Activated CD4-positive, alpha-beta T cell treated with anti-CD3 and anti-CD28 coated beads for 4 hours (primary cell): ENCODE data around the gene ST3GAL6.

Experiments used
- DNase-seq, 2 donors: peaks; one replicate each; pipeline ENCODE4 v3.0.0-alpha.2; 2020

The ST3GAL6 gene

DNA sequence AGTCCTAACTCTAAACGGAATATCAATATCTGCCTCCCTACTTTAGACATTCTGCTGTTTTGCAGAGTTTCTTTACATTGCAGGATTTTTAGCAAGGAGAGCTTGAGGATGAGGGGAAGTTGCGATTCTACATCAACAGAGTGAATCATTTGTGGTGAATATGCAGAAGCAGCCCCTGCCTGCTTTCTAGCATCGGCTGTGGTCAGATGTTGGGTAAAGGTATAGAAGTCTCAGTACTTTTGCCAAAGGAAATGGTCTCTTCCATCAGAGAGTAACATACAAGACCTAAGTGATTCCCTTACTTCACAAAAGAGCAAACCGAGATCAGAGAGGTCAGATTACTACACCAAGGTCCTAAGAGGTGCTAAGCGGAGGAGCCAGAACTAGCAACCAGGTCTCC lies 15.2 kb downstream of the ST3GAL6 start:
- no peak for DNase-seq

DNA sequence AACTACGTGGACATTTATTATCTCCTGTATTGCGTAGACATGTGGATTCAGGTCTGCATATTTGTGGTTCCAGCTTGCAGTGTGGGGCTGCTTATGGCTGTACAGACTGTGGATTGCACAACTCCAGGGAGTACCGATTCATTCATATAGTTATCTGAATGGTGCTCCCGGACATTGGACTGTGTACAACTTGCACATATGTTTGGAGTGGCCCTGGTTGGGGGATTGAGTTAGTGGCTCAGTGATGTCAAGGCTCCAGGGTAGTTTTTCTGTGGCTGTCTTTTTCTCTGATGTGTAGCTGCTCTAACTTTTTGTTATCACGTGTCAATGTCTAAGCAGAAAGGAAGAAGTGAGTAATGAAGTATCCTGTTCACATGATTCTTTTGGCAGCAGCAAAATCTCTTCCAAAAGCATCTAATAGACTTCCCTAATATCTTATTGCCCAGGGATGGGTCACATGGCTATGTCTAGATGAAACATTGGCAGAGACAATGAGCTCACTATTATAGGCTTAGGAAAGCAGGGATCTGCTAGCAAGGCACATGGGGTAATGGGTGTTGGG lies 15.8 kb downstream of the ST3GAL6 start:
- no peak for DNase-seq

DNA sequence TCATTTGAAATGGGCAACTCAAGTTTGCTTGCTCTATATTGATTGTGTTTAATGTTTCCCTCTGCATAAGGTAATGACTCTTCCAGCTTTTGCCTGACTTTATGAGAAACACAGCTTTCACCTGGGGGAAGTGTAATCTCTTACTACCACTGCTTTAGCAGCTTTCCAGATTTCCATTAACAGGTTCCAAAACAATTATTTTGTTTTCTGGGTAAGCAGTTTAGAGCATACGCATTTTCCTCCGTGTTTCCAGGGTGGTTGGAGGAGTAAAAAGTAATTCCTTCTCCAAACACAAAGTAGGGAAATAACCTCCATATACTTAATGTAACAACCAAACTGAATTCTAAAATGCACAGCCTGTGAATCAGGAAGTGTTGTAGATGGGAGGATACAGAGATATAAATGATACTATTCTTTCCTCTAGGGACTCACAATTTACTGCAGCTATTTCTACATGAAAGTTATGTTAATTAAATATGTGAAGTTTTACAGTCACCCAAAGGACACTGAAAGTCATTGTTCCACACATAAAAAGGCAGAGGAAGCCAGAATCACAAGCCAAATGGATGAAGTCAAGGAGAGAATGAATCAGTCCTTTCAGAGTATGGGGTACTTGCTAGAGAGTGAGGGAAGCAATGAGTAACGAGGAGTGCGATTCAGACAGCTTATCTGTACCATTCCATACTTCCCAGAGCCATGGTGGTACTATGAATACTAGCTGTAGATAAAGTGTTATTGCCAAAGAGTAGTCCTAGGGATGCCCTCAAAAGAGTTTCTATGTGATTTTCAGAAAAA lies 16.6 kb downstream of the ST3GAL6 start:
- no peak for DNase-seq

DNA sequence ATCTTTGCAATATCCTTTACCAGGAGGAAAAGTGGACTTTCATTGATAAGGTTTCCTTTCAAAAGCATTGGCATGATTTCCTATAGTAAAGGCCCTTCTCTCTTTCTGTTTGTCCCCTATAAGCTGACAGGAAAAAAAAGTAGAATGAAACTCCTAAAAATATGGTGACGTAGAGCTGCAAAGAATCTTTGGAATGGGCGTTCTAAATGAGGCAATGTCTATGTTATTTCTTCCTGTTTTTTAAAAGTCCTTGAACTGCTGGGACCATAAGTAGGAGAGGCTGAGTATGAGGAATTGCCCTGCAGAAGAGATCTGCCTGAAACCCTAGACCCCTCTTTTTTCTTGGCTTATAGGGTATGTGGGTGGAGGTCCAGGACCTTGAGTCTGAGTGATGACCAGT lies 17.2 kb downstream of the ST3GAL6 start:
- DNase-seq: no peak

DNA sequence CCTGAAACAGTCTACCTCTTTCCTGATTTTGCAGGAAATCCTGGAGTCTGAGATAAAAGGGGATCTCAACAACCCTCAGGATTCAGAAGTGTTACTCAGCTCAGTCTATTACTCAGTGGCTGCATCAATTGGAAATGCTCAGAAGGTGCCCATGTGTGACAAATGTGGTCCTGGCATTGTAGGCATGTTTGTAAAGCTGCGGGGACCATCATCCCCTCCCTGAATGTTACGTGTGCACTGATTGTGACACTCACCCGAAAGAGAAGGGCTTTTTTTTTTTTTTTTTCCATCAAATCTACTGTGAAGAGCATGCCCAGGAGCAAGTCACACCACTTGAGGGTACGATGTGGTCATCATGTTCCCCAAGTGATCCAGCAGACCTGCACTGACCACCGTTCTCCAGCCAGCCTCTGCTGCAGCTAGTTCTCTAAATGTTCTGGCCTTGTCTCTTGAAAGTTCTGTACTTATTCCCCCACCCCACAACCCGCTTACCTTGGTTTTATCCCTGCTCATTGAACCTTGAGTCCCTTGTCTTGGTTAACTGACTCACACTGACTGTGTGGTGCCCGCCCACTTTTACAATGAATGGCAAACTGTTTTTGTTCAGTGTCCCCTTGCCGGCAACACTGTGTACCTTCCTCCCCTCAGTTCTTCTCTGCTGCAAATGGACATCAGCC lies 19.8 kb downstream of the ST3GAL6 start:
- no peak for DNase-seq

DNA sequence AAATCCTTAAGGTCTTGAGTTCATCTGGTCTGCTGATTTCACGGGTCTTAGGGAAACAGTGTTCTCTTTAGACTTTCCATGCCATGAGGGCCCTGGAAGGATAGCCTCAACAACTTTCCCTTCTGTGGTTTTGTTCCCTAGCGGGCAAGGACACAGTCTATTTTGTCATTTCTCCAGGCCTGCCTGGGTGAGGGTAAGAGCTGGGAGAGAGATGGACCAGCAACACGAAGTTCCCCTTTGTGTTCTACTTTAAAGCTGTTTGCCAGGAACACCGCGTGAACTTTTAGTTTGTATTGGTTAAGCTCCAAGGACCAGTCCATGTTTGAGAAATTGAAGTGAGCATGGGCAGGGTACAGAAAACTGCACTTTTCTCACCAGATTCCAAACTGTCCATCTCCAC lies 20.9 kb downstream of the ST3GAL6 start:
- DNase-seq: no peak

DNA sequence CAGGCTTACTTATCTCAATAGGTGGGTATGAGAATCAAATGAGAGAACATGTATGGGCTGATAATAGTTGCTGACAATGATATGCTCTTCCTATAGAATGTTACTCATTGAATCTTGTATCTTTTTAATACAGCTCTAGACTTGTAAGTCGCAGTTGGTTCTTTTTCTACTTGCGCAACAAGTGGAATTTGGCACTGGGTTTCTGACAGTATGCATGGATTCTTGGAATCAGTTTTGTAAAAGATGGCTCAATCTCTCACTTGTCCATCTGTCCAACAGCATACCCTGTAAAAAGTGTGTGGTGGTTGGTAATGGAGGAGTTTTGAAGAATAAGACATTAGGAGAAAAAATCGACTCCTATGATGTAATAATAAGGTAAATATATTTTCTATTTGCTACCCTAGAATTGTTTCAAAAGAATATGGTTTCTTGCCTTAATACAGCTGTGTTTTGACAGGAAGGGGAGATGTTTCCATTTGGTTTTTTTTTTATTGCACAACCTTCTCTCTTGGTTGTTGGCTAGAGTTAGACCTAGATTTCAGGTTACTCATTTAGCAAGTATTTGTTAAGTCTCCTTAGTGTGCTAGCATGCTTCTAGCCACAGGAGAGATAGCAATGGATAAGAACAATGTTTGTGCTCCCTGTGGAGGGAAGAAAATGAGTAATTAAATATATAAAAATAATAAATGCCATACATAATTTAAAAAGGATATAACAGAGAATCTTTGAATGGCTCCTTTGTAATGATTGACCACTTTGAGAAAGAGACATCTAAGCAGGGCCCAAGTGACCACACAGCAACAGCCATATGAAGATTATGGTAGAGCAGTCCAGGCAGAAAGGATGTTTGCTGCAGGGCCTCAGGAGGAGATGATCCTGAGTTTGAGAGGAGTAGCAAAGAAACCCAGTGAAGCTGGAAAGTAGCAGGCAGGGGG lies 21.8 kb downstream of the ST3GAL6 start:
- DNase-seq: no peak

DNA sequence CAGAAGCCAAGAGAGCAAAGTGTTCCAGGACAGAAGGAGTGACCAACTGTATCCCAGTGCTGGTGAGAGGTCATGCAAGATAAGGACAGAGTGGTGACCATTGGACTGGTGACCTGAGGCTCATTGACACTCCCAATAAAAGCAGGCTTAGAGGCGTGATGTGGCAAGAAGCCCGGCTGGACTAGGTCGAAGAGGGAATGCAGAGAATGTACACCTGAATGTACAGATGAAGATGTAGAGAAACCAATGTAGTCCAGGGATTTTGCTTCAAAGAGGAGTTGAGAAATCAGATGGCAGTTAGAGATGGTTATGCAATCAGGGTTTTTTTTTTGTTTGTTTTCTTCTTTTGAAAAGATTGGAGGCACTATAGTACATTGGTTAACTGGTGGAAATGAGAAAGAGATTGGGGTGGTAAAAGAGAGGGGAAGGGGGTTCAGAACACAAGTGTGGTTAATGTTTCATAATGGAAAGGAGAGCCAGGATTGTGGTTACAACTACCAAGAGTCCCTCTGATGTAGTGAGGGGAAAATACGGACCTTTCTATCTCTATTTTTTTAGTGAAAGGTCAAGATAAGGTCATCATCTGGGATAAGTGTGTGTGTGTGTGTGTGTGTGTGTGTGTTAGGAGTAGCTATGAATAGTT lies 23.3 kb downstream of the ST3GAL6 start:
- DNase-seq: no peak

DNA sequence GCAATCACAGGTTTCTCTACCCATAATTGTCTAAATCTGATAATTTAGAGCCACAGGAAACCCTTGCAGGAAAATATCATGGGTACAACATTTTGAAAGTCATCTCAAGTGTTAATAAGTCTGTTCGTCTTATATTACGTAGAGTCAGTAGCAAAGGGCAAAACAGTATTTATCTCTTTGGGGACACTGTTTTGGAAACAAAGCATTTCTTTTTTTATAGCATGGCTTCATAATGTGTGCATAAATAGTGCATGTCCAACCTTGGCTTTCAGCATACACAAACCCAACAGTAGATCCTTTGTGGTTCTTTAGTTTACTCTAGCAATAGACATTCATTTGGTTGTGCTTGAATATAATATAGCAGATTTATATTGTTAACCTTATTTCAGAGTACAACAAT lies 24.0 kb downstream of the ST3GAL6 start:
- no peak for DNase-seq

DNA sequence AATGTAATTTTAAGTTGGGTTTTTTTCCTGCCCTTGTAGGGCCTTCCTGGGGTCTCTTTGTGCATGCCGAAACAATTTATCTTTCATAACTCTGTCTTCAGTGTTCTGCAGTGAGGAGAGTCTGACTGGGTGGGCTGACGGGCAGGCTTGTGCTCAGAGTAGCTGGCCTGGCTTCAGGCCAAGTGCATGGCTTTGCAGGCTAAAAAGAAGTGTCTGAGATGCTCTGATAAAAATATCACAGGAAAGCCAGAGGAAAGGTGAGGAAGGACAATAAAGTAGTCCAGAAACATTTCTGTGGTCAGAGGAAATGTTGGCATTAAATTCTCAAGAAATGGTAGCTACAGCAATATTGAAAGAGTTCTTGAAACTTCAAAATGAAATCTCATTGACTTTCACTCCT lies 25.5 kb downstream of the ST3GAL6 start:
- DNase-seq: no peak

DNA sequence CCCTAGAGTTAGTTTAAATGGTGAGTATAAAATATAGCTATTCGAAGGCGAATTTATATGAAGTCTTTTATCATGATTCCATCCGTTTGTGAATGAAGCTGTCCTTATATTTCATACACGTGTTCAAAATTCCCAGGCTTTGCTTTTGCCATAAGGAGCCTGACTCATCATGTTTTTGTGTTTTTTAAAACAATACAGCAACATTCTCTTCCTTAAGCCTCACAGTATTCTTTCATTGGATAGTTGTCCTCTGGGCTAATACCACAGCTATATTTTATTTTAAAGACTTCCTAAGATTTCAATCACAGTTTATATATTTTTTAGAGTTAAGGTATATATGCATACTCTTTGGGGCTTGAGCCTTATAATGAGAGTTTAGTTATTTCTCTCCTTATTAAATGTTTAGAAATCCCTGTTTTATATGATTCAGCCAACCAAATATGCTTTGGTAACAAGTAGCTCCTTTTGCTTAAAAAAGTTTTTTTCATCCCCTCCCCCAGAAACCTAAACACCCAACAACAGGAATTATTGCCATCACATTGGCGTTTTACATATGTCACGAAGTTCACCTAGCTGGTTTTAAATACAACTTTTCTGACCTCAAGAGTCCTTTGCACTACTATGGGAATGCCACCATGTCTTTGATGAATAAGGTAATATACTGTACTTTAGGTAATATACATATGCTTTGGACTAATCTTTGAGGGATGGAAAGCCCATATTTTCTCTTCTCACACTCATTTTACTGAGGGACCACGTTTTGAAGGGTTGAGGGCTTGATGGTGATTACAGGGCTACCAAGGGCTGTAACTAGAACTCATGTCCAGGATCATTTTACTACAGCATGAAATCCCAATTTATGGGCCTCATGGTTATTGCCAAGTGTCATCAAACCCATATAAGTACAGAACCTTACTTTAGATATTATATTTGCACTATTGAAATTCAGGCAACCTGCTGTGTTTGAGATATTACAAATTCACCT lies 28.5 kb downstream of the ST3GAL6 start:
- no peak for DNase-seq

DNA sequence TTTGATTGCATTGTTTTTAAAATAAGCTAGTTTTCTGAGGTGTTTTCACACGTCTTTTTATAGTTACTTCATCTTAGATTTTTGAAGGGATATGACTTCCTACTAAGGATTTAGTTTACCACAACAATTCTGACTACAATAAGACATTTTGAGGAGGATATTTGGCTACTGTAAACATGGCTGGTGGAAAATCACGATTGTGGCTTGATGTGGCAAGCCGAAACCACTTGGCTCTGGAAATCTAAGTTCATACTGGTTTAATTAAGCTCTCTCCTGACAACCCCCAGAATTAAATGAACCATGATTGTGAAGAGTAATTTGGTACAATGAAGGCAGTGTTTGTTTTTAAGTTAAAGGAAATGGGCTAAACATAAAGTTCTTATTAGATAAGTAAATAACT lies 30.8 kb downstream of the ST3GAL6 start:
- DNase-seq: no peak

DNA sequence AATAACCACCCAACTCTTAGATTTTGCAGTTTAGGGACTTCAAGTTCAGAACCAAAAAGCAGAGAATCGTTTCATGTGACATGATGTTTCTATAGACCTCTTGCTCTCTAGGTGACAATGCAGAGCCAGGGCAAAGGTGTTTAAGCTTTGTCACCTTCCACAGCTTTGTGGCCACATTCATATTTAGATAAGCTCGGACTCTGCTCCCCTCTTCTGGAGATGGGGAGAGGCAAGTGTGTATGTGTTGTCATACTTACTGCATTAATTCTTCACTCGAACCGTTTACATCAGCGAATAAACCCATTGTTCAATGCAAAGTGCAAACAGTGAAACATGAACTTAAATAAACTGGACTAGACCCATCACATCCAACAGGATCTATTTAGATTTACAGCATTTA lies 33.2 kb downstream of the ST3GAL6 start:
- DNase-seq: no peak

DNA sequence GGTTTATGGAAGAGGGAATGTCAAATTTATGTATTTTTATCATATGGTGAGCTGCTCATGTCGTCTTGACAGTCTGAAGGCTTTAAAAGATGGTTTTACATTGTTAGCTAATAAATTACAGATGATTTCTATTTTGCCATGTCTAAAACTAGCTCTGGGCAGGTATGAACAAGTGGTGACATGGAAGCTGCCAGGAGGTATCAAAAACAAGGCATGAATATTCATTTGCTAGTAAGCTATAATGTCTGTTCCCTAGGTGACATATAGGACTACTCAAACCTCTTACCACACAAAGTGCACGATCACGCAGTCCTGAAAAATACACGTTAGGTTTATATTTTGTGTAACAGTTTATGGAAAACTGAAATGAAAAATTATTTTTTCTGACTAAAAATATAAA lies 34.8 kb downstream of the ST3GAL6 start:
- DNase-seq: no peak

DNA sequence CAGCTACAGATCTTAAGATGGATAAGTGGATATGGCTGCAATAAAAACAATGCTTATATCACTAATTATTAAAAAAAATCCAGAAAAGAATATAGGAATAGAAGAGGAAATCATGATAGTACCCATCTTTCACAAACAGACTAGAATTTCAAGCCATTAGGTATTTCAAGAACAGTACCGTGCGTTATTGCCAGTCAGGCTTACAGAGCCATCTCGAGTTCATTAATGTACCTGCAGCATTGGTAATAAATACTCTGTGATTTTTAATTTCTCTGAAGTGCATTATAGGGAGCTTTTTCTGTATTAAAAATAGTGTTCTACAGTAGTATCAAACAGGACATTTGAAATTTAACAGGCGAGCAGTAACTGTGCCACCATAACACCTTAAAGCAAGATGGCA lies 35.7 kb downstream of the ST3GAL6 start:
- DNase-seq: no peak

DNA sequence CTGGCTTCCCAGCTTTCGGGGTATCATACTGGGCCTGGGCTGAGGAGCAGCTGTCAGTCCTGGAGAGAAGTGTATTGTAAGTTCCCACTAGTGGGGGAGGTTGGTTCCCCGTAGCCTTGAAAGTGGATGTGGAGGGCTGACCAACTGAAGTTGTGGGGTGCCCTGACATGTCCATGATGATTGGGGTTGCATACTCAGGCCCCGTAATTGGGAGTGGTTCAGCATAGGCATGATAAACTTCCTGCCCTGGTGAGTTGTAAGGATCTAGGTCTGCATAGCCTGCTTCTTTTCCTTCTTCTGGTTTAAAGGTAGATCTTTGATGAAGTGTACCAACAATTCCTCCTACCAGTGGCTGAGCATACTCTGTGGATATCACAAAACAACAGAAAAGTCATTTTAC lies 36.3 kb downstream of the ST3GAL6 start:
- no peak for DNase-seq

DNA sequence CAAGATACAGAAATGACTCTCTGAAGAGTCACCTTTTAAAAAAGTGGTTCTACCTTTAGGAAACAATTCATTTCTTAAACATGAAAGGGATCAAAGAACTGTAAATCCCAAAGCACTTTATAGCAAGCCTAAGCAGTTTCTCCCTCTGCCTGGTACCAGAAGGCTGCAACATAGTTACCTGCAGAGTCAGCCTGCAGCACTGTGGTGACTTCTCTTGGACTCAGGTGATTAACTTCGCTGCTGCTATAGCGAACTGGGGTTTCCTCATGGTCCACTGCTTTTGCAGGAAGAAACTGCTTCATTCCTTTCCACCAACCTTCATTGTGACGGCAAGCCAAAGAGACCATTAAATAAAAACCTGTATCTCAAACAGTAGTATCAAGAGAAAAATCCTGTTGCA lies 37.3 kb downstream of the ST3GAL6 start:
- no peak for DNase-seq

DNA sequence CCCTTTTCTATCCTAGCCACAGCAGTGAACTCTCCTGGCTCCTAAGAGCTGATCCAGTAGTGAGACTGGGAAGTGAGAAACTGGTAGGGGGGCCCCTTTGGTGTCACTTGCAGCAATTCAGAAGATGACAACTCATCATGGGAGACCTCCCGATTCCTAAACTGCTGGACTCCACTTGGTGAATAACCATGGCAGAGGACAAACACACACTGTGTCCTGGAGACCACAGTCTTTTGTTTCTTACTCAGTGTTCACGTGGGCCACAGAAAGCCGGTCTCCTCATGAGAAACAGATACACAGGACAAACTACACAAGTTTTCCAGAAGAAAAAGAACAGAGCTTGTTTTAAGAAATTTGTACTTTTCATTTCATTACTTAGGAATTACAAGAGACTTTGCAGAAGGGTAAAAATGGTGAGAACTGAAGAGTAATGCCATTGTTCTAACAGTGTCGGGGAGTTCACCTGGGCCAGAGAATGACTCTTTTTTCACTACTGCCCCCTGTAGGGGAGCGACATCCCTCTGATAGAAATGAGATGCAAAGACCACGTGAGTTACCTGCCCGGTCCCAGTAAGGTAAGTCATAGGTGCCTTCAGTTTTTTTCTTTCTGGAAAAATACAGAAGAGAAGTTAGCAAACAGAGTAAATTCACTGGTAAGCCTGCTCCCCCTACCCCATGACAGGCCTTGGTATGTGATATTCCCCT lies 38.1 kb downstream of the ST3GAL6 start:
- no peak for DNase-seq

DNA sequence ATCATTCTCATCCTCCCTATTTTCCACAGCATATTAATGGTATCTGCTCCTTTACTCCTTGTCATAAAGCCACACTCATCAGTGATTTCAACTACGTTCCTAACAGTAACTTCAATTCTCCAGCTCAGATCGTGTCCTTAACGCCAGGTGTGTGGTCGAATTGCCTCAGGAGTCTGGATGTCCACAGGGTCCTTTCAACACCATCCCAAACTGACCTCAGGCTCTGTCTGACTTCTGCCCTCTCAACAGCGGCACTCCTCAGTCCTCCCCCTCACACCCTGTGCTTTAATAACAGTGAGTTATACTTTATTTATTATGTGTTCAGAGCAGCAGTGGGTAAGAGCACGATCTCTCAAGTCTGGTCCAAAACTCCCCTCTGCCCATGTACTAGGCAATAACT lies 42.4 kb downstream of the ST3GAL6 start:
- no peak for DNase-seq

DNA sequence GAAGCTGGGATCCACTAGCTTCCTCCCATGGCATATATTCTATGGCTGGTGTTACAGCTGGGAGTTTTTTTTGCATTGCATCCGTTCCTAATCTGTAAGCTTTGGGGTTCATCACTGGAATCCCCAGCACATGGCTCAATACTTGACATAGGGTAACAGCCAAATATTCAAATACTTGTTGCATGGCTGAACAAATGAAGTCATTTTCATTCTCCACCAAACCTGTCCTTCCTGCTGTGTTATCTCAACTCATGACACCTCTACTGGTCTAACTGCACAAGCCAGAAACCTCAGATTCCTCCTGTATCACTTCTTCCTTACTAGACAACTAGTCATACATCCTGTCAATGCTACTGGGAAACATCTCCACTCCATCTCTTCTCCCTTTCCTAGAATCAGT lies 43.4 kb downstream of the ST3GAL6 start:
- no peak for DNase-seq

DNA sequence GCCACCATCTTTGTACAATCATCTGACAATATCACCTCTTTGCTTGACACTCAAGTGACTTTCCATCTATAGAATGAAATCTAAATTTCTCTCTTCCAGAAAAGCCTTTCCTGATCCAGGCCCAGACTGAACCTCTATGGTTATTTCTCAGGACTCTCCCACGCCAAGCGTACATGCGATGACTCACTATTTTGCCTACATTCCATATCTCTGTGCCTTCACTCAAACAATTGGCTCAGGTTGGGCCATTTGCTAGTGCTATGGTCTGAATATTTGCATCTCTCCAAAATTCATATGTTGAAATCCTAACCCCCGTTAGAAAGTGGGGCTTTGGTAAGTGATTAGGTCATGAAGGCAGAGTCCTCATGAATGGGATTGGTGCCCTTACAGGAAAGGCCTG lies 43.9 kb downstream of the ST3GAL6 start:
- DNase-seq: no peak
